Activated naive CD4-positive, alpha-beta T cell treated with anti-CD3 and anti-CD28 coated beads, Interleukin-2, amount 50 U/mL, for 24 hours (primary cell): ENCODE data around the gene SLC13A3.
A peak's percentile ranks its signal among the peaks of the same experiment; 100 is the strongest.

Source experiments
- H3K27ac Mint-ChIP-seq: one replicate; pipeline ENCODE4 v1.8.0; 2021; ENCODE audit warnings: mild to moderate bottlenecking, mixed read lengths
- H3K27me3 Mint-ChIP-seq: one replicate; pipeline ENCODE4 v1.8.0; 2021; ENCODE audit warnings: mixed read lengths
- H3K36me3 Mint-ChIP-seq: one replicate; pipeline ENCODE4 v1.8.0; 2021; ENCODE audit warnings: mixed read lengths
- H3K4me1 Mint-ChIP-seq: one replicate; pipeline ENCODE4 v1.8.0; 2021; ENCODE audit warnings: mixed read lengths
- H3K4me3 Mint-ChIP-seq: one replicate; pipeline ENCODE4 v1.8.0; 2021; ENCODE audit warnings: mild to moderate bottlenecking, mixed read lengths
- H3K9me3 Mint-ChIP-seq: one replicate; pipeline ENCODE4 v1.8.0; 2021; ENCODE audit warnings: mixed read lengths

SLC13A3 gene

DNA sequence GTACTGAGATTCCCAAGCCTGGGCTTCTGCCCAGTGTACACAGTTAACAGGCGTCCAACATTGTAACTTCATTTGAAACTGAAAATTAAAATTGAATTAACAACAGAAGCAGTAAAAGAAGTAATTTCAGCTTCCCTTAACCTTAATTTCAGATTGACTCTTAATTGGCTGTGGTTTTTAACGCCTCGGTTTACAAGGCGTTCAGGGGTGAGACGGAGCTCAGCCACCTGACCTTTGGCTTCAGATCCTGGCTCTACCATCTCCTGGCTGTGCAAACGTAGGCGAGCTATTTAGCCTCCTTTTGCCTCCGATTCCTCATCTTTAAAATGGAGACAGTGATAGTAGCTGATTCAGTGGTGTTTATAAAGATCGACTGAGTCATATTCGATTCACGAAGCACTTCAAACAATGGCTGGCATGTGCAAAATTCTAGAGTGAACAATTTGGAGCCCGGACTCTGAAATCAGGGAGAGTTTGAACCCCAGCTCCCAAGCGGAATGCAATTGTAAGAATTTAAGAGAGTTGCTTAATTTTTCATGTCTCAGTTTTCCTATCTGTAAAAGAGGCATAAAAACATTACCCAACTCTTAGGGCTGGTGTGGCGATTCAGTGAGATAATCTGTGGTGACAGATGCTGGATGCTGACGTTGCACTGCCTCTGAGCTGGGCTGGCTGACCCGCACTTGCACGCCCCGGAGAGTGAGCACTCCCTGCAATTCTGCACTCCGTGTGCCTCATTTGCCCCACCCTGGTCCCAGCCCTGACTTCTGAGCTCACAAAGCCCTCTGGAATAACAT, 77.3 kb downstream of the SLC13A3 start:
- no peaks in the 10 kb centered on the region for H3K36me3 Mint-ChIP-seq
- no peaks in the 10 kb centered on the region for H3K4me1 Mint-ChIP-seq
- H3K4me3 Mint-ChIP-seq, result no peak overlapping the region
- peaks cover 5% of the 10 kb centered on the region for H3K27me3 Mint-ChIP-seq
- no peaks in the 10 kb centered on the region for H3K9me3 Mint-ChIP-seq
- no peak overlapping the region for H3K27ac Mint-ChIP-seq

DNA sequence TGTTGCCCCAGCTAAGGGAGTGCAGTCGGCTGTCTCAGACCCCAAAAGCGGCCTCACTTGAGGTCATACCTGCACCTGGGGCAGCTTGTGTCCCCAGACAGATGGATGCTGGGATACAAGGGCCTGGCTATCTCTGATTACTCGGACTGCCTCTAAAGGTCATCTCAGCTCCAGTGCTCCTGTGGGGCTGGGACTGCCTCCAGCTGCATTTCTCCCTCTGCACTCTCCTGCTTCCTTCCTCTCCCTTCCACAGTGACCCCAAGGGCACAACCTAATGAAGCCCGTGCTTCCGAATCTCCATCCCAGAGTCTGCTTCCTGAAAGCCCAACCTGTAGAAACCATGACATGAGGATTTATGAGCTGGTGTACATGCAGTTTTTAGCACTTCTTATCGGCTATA, 78.0 kb downstream of the SLC13A3 start:
- peaks cover 1% of the 10 kb centered on the region for H3K27me3 Mint-ChIP-seq
- H3K27ac Mint-ChIP-seq, result peak overlapping the region; percentile 14
- no peaks in the 10 kb centered on the region for H3K4me1 Mint-ChIP-seq
- H3K4me3 Mint-ChIP-seq, result no peak overlapping the region
- no peaks in the 10 kb centered on the region for H3K9me3 Mint-ChIP-seq
- H3K36me3 Mint-ChIP-seq, result no peaks in the 10 kb centered on the region

DNA sequence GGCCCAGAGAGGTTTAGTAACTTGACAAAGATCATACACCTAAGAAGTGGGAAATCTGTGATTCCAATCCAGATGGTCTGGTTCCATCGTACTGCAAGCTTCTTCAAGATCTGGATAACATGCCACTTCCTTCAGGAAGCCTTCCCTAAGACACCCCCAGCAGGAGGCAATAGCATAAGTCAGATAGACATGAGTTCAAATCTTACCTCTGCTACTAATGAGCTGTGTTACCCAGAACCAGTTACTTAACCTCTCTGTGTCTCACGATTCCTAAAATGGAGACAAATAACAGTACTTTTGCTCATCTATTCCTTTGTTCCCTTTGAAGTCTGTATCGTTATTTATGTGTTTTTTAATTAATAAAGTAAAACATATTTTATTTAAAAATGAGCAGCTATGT, 78.5 kb downstream of the SLC13A3 start:
- Mint-ChIP-seq H3K27me3 (peaks cover 1% of the 10 kb centered on the region), H3K4me1 (no peaks in the 10 kb centered on the region), H3K36me3 (no peaks in the 10 kb centered on the region), H3K27ac (no peak overlapping the region), H3K9me3 (no peaks in the 10 kb centered on the region), H3K4me3 (no peak overlapping the region)

DNA sequence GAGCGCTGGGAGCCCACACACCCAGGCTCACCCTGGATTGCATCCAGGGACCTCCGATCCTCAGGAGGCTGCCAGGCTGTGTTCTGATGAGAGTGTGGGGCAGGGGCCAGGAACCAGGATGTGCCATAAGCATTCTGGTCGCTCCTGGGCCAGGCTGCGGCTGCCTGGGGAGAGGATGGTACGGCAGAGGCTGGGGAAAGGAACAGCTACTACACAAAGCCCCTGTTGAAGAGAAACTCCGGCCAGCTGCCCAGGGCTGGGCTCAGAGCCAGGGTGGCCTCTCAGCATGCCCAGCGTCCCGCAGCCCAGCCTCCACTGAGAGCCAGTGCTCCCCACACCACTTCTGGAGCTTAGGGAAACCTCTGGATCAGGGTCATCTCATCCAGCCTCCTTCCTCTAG, 79.1 kb downstream of the SLC13A3 start:
- H3K4me3 Mint-ChIP-seq, result no peak overlapping the region
- no peak overlapping the region for H3K27ac Mint-ChIP-seq
- H3K36me3 Mint-ChIP-seq, result no peaks in the 10 kb centered on the region
- no peaks in the 10 kb centered on the region for H3K9me3 Mint-ChIP-seq
- peaks cover 4% of the 10 kb centered on the region for H3K27me3 Mint-ChIP-seq
- no peaks in the 10 kb centered on the region for H3K4me1 Mint-ChIP-seq

DNA sequence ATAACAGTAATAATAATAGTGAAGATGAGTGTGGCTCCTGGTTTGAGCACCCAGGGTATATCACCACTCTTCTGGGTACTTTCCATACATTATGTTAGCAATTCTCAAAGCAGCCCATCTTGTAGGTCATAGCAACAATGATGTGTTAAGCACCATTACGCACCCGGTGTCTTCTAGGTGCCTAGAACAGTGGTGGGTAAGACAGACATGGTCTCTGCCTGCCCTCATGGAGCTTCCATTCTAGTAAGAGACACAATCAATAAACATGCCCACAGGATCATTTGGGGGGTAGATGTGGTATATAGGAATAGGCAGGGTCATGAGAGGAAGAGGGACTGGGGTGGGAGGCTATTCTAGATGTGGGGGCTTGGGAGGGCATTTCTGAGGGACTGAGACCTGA, 79.8 kb downstream of the SLC13A3 start:
- Mint-ChIP-seq H3K36me3 (no peaks in the 10 kb centered on the region), H3K9me3 (no peaks in the 10 kb centered on the region), H3K4me1 (no peaks in the 10 kb centered on the region), H3K4me3 (no peak overlapping the region), H3K27ac (no peak overlapping the region), H3K27me3 (peaks cover 4% of the 10 kb centered on the region)

DNA sequence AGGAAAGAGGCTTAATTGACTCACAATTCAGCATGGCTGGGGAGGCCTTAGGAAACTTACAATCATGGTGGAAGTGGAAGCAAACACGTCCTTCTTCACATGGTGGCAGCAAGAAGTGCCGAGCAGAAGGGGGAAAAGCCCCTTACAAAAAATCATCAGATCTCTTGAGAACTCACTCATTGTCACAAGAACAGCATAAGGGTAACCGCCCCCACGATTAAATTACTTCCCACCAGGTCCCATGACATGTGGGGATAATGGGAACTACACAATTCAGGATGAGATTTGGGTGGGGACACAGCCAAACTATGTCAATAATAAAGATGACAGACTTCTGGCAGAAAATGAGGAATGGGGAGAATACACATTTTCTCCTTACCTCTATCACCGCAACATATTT, 80.3 kb downstream of the SLC13A3 start:
- no peaks in the 10 kb centered on the region for H3K9me3 Mint-ChIP-seq
- H3K4me3 Mint-ChIP-seq, result no peak overlapping the region
- H3K27ac Mint-ChIP-seq, result no peak overlapping the region
- no peaks in the 10 kb centered on the region for H3K4me1 Mint-ChIP-seq
- H3K36me3 Mint-ChIP-seq, result no peaks in the 10 kb centered on the region
- H3K27me3 Mint-ChIP-seq, result peaks cover 6% of the 10 kb centered on the region

DNA sequence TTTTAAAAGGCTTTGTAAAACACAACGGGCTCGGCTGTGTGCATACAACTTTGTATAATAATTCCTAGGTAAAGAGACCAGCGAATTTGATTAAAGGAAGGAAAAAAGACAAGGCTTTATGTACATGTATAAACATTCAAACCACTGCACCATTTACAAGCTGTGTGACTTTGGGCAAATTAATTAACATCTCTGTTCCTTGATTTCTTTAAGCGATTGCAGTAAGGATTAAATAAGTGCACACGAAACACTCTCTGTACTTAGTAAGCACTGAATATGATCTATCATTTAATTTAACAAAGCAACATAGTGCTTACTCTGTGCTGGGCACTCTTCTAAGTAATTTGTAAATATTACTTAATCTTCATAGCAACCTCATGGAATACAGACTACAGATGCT, 81.3 kb downstream of the SLC13A3 start:
- Mint-ChIP-seq H3K36me3 (no peaks in the 10 kb centered on the region), H3K9me3 (no peaks in the 10 kb centered on the region), H3K27me3 (peaks cover 9% of the 10 kb centered on the region), H3K27ac (no peak overlapping the region), H3K4me3 (no peak overlapping the region), H3K4me1 (no peaks in the 10 kb centered on the region)

DNA sequence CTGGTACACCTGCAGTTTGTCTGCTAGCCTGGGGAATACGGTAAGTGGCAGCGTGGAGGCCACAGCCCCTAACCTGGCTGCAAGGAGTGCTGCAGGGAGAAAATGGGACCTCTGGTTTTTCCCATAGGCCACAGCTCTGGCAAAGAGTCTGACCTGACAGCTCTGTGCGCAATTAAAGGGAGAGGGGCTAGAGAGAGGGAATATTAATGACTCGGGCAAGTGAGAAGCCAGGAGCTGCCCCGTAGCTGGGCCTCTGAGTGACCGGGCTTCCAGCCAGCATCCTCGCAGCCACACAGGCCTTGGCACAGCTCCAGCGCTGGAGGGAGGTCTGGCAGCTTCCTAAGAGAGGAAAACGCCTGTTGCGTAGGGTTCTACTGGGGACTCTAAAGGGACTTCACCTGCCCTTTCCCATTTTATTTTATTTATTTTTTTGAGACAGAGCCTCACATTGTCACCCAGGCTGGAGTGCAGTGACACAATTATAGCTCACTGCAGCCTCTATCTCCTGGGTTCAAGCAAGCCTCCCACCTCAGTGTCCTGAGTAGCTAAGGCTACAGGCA, 82.6 kb downstream of the SLC13A3 start:
- H3K4me1 Mint-ChIP-seq, result no peaks in the 10 kb centered on the region

DNA sequence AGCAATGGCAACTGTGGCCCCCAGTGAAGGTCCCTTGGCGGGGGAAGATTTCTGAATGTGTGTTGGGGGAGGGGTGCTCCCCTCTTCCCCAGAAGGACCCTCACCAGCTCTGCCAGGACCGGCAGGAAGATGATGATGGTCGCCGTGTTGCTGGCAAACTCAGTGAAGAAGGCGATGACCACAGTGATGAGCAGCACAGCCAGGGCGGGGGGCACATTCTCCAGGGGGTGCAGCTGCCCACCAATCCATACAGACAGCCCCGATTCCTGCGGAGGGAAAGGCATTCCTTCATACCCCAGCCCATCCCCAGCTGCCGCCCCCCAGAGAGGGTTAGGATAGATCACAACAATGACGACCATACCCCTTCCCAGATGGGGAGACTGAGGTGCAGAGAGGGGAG, 85.1 kb downstream of the SLC13A3 start:
- H3K4me3 Mint-ChIP-seq, result no peak overlapping the region
- no peak overlapping the region for H3K27ac Mint-ChIP-seq
- no peaks in the 10 kb centered on the region for H3K4me1 Mint-ChIP-seq
- H3K27me3 Mint-ChIP-seq, result peaks cover 7% of the 10 kb centered on the region
- H3K36me3 Mint-ChIP-seq, result no peaks in the 10 kb centered on the region
- H3K9me3 Mint-ChIP-seq, result no peaks in the 10 kb centered on the region

More for the DNA sequence above, 82.6 kb downstream of the SLC13A3 start:
- H3K4me3 Mint-ChIP-seq, result no peak overlapping the region
- H3K9me3 Mint-ChIP-seq, result no peaks in the 10 kb centered on the region
- no peaks in the 10 kb centered on the region for H3K36me3 Mint-ChIP-seq
- no peak overlapping the region for H3K27ac Mint-ChIP-seq
- peaks cover 7% of the 10 kb centered on the region for H3K27me3 Mint-ChIP-seq

DNA sequence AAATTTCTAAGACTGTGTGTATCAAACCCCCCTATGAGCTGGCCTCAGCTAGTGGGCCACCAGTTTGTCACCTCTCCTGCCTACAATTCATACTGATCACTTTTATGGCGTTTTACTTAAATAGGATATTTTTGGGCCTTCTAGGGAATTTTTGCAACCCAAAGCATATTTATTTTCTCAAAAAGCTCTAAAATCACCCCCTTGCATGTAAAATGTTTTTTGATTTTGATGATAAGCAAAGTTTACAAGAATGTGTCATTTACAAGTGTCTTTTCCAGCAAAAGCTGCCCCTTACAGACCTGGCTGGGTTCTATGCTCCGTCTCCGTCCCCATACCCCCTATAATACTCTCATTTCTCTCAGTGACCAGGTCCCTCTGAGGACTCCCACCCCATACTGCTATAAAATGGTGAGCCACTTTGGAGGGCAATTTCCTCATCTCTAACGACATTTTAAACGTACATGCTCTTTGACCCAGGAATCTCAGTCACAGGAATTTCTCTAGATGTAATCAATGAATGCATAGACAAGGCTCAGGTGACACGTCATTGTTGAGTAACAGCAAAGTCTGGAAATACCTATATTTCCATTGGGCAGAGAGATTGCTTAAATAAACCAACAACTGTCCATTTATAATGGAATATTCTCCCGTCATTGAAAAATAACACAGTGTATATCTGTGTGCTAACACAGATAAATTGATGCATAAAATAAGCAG, 86.9 kb downstream of the SLC13A3 start:
- Mint-ChIP-seq H3K9me3 (no peaks in the 10 kb centered on the region), H3K27ac (no peak overlapping the region), H3K36me3 (no peaks in the 10 kb centered on the region), H3K4me3 (no peak overlapping the region), H3K4me1 (no peaks in the 10 kb centered on the region), H3K27me3 (peaks cover 7% of the 10 kb centered on the region)

DNA sequence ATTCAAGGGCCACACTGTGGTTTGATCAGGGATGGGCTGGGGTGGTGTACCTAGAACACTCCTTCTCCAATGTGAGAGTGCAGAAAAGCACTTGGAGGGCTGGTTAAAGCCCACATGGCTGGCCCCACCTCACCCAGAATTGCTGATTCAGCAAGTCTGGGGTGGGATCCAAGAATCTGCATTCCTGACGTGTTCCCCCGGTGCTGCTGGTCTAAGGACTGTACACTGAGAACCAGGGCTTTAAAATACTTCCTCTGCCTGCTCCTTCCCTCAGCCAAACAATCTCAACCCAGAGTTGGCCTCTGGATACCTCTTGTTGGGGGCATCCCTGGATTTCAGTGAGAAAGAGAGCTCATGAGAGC, 87.4 kb downstream of the SLC13A3 start:
- no peak overlapping the region for H3K27ac Mint-ChIP-seq
- peaks cover 7% of the 10 kb centered on the region for H3K27me3 Mint-ChIP-seq
- H3K9me3 Mint-ChIP-seq, result no peaks in the 10 kb centered on the region
- H3K4me1 Mint-ChIP-seq, result no peaks in the 10 kb centered on the region
- no peaks in the 10 kb centered on the region for H3K36me3 Mint-ChIP-seq
- H3K4me3 Mint-ChIP-seq, result no peak overlapping the region

DNA sequence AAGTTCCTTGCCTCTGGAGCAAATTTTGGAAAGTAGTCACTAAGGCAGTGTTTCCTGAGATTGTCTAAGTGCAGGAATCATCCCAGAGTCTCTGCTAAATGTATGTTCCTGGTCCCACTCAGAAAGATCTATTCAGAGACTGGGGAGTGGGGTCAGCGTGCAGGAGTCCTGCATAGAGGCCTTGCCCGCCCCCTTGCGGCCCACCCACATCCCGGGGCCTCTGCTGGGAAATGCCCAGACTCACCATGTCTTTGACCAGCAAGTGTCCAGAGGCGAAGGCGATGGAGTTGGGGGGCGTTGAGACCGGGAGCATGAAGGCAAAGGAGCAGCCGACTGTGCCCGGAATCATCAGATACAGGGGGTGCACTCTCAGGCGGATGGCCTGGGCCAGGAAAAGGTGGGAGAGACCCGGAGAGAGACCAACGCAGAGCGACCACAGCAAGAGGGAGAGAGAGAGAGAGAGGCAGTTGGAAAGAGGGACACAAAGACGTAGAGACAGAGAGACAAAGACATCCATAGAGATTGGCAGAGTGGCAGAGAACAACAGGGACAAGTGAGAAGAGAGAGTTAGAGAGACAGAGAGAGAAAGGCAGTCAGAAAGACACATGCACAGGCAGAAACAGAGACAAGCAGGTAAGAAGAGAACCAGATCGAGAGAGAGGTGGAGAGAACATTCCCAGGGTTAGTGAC, 87.9 kb downstream of the SLC13A3 start:
- Mint-ChIP-seq H3K36me3 (no peaks in the 10 kb centered on the region), H3K27ac (no peak overlapping the region), H3K4me1 (peaks cover 3% of the 10 kb centered on the region), H3K9me3 (no peaks in the 10 kb centered on the region), H3K4me3 (no peak overlapping the region), H3K27me3 (peaks cover 7% of the 10 kb centered on the region)

DNA sequence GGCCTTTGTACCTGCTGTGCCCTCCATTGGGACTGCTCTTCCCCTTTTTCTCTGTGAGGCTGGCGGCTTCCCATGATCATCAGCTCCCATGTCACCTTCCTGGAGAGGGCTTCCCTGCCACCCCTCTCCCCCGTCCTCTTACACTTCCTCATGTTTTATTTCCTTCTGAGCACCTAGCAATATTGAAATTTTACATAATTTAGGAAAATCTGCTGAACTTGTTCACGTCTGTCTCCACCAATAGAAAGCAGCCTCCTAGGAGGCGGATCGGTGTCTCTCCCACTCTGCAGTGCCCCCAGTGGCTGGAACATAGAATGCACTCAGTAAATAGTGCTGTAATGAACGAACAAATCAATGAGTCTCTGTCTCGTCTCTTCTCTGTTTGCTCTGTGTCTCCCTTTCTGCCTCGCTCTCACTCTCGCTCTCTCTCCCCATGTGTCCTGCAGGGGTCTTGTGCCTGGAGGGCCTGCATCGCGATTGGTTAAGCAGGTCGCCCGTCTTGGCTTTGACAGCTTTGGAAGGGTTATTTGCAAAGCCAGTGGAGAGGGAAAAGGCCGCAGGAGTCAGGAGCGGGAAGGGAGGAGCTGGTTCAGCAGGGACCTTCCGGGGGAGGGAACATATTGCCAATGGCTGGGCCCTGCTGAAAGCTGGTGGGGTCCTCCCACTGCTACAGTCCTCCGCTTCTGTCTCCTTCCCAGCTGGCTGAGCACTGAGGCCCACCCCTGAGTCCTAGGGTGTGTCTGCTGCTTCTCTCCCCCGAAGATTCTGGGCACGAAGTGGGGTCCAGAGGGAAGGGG, 88.7 kb downstream of the SLC13A3 start:
- Mint-ChIP-seq H3K36me3 (no peaks in the 10 kb centered on the region), H3K4me3 (no peak overlapping the region), H3K9me3 (no peaks in the 10 kb centered on the region), H3K27me3 (peaks cover 7% of the 10 kb centered on the region), H3K4me1 (peaks cover 8% of the 10 kb centered on the region), H3K27ac (no peak overlapping the region)

DNA sequence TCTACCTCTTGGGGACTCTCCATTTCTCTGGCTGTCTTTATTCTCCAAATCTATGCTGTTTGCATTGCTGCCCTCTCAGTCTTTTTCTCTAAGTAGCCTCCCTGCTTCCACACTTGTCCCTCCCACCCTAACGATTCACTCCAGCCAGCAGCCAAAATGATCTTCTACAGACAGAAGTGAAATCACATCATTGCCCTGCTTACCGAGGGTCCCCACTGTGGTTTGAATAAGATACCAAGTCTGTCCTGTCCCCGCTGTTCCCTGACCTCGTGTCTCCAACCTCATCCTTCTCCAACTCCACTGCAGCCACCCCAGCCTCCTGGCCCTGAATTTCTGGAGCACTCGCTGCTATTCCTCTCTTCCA, 89.3 kb downstream of the SLC13A3 start:
- no peaks in the 10 kb centered on the region for H3K9me3 Mint-ChIP-seq
- H3K4me1 Mint-ChIP-seq, result peaks cover 8% of the 10 kb centered on the region
- no peak overlapping the region for H3K27ac Mint-ChIP-seq

DNA sequence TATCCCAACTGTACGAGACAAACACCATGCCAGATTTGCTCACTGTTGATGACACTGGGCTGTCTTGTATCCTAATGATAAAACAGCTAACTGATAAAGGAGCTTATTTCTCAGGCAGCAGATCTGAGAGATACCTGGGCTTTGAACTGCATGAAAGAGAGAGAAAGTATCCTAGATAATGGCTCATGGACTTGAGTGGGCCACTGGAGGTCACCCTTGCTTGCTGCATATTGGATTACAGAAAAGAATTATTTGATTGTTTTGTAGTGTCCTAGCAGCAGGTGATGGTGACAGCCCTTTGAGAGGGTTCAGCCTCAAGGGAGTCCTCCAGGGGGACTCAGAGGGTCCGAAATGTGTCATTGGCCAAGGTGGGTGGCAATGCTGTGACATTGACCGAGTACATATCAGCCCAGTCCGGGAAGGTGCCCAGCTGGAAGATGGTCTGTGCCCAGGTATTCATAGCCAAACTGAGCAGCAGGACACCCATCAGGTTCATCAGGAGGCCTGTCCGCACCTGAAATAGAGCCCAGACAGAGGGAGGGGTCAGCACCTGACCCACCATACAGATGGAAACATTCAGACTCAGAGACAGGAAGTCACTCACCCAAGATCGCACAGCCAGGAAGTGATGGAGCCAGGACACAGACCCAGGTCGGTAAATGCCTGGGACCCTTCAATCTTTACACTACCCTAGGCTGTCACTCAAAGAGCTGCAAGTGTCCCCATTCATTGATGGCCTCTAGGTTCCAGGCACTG, 91.4 kb downstream of the SLC13A3 start:
- no peaks in the 10 kb centered on the region for H3K9me3 Mint-ChIP-seq
- H3K36me3 Mint-ChIP-seq, result no peaks in the 10 kb centered on the region
- H3K27me3 Mint-ChIP-seq, result no peaks in the 10 kb centered on the region
- no peak overlapping the region for H3K4me3 Mint-ChIP-seq
- H3K27ac Mint-ChIP-seq, result no peak overlapping the region
- peaks cover 8% of the 10 kb centered on the region for H3K4me1 Mint-ChIP-seq

More for the DNA sequence above, 89.3 kb downstream of the SLC13A3 start:
- Mint-ChIP-seq H3K27me3 (peaks cover 4% of the 10 kb centered on the region), H3K4me3 (no peak overlapping the region), H3K36me3 (no peaks in the 10 kb centered on the region)
